ENCODE data around the gene FLVCR2.

The FLVCR2 gene

GRCh38 chr14:75658957-75659356, 80.5 kb downstream of the FLVCR2 start (continued):
- TF ChIP-seq PATZ1 (CRISPR knock-in tag; IDR thresholded peaks at IDR 0.05; ENCODE audit: borderline replicate concordance): no peak
- TF ChIP-seq BACH2 (CRISPR knock-in tag; IDR thresholded peaks at IDR 0.05; ENCODE audit: borderline replicate concordance): no peak
- no peak for TF ChIP-seq ISL1 (CRISPR knock-in tag; IDR thresholded peaks at IDR 0.05)
- TF ChIP-seq POU6F1 (CRISPR knock-in tag; IDR thresholded peaks at IDR 0.05; ENCODE audit: borderline replicate concordance, low read depth): no peak
- no peak for TF ChIP-seq CSDC2 (CRISPR knock-in tag; IDR thresholded peaks at IDR 0.05)

DNA sequence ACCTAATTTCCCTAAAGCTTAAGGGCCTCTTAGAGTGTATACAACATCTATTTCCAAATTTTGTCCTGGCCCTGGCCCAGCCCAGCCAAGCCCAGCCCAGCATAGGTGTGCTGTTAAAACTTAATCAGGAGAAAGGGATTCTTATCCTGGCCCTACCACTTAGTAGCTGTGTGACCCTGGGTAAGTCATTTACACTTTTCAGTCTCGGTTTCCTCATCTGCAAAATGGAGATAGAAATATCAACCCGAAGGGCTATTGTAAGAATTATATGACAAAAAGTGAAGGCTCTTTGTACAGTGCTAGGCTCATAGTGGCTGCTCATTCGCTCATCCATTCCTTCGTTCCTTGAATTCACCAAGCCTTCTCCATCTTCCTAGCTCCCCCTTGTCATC, 81.8 kb downstream of the FLVCR2 start:
- no peak for ATAC-seq
- TF ChIP-seq RARB (CRISPR knock-in tag; IDR thresholded peaks at IDR 0.05) (no peak), ZNF8 (CRISPR knock-in tag; IDR thresholded peaks at IDR 0.05) (no peak), ZNF565 (CRISPR knock-in tag; conservative IDR thresholded peaks at IDR 0.05; ENCODE audit: low read depth) (no peak), ESRRG (CRISPR knock-in tag; IDR thresholded peaks at IDR 0.05) (no peak), OSR1 (CRISPR knock-in tag; IDR thresholded peaks at IDR 0.05) (no peak), PPARA (CRISPR knock-in tag; IDR thresholded peaks at IDR 0.05; ENCODE audit: borderline replicate concordance) (no peak), GLIS3 (CRISPR knock-in tag; IDR thresholded peaks at IDR 0.05) (no peak), ZNF70 (CRISPR knock-in tag; IDR thresholded peaks at IDR 0.05) (no peak), ZFP30 (CRISPR knock-in tag; IDR thresholded peaks at IDR 0.05) (no peak), PATZ1 (CRISPR knock-in tag; IDR thresholded peaks at IDR 0.05; ENCODE audit: borderline replicate concordance) (no peak), ZC3H10 (CRISPR knock-in tag; IDR thresholded peaks at IDR 0.05) (no peak), TCF4 (CRISPR knock-in tag; IDR thresholded peaks at IDR 0.05; ENCODE audit: borderline replicate concordance) (no peak), ZFP3 (CRISPR knock-in tag; IDR thresholded peaks at IDR 0.05) (no peak), POU6F1 (CRISPR knock-in tag; IDR thresholded peaks at IDR 0.05; ENCODE audit: borderline replicate concordance, low read depth) (no peak)
- TF ChIP-seq, protein P1, sequence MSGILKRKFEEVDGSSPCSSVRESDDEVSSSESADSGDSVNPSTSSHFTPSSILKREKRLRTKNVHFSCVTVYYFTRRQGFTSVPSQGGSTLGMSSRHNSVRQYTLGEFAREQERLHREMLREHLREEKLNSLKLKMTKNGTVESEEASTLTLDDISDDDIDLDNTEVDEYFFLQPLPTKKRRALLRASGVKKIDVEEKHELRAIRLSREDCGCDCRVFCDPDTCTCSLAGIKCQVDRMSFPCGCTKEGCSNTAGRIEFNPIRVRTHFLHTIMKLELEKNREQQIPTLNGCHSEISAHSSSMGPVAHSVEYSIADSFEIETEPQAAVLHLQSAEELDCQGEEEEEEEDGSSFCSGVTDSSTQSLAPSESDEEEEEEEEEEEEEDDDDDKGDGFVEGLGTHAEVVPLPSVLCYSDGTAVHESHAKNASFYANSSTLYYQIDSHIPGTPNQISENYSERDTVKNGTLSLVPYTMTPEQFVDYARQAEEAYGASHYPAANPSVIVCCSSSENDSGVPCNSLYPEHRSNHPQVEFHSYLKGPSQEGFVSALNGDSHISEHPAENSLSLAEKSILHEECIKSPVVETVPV (CRISPR knock-in tag; IDR thresholded peaks at IDR 0.05): no peak

DNA sequence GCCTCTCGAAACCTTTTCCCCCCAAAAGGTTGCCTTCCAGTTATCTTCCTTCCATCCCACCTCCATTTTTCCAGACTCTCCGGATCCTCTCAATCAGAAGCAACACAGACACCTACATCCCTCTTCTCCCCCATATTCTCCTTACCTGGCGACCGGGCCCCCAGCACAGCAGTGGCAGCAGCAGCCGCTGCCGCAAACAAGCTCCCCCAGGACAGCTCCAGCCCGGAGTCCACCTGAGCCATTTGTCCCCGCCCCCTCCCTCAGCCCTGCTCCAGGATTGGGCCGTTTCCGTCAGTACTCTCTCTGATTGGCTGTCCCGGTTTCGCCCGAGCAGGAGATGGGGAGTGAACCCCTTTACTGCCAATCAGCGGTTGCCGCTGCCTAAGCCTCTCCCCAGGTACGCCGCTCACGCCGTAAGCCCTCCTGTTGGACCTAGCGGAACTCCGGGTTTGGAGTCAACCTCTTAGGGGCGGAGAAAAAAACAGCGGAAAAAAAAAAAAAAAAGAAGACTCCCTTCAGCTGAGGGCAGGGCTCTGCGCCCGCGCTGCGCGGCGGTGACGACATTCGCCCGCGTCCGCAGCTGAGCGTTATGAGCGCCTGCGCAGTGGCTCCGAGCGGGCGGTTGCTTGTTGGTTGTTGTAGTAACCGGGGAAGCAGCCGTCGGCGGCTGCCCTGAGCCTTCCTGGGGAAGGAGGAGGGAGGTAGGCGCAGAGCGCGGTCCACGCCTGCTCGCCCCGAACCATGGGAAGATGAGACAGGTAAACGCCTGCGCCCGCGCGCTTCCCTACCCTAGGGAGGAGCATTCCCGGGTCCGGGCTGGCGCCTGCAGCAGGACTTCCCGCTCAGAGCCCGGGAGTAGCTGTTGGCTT, 82.4 kb downstream of the FLVCR2 start, which contains the start of the genes ERG28 and TTLL5:
Gene ERG28, minus strand, starts transcription at position 247 of the 869 bp plus-strand sequence. CDS start 3,374 bp downstream, outside the sequence.
Gene TTLL5, plus strand, starts transcription at position 617 of the 869 bp plus-strand sequence. CDS start 1,904 bp downstream, outside the sequence.
- ATAC-seq: peak; percentile 99
- TF ChIP-seq, protein P1 (CRISPR knock-in tag; IDR thresholded peaks at IDR 0.05): no peak
- no peak for TF ChIP-seq ISL1 (CRISPR knock-in tag; IDR thresholded peaks at IDR 0.05)
- no peak for TF ChIP-seq PATZ1 (CRISPR knock-in tag; IDR thresholded peaks at IDR 0.05; ENCODE audit: borderline replicate concordance)
- TF ChIP-seq ZFP30 (CRISPR knock-in tag; IDR thresholded peaks at IDR 0.05): no peak
- no peak for TF ChIP-seq RARB (CRISPR knock-in tag; IDR thresholded peaks at IDR 0.05)
- TF ChIP-seq PPARA (CRISPR knock-in tag; IDR thresholded peaks at IDR 0.05; ENCODE audit: borderline replicate concordance): no peak
- TF ChIP-seq SNAI2 (CRISPR knock-in tag; IDR thresholded peaks at IDR 0.05): no peak
- TF ChIP-seq BACH2 (CRISPR knock-in tag; IDR thresholded peaks at IDR 0.05; ENCODE audit: borderline replicate concordance): no peak
- no peak for TF ChIP-seq OSR1 (CRISPR knock-in tag; IDR thresholded peaks at IDR 0.05)
- no peak for TF ChIP-seq TCF4 (CRISPR knock-in tag; IDR thresholded peaks at IDR 0.05; ENCODE audit: borderline replicate concordance)
- TF ChIP-seq GLIS3 (CRISPR knock-in tag; IDR thresholded peaks at IDR 0.05): no peak
- TF ChIP-seq POU6F1 (CRISPR knock-in tag; IDR thresholded peaks at IDR 0.05; ENCODE audit: borderline replicate concordance, low read depth): no peak
- TF ChIP-seq ESRRG (CRISPR knock-in tag; IDR thresholded peaks at IDR 0.05): no peak

Measured in SK-N-SH treated with all-trans-retinoic acid at 6 μM for 48 hours (cell line).